GM20000 (cell line): ENCODE data around the gene CCDC15.

ENCODE experiments used
- DNase-seq: peaks from one replicate; pipeline ENCODE4 v3.0.0; 2012; ENCODE audit warnings: low spot score
- CTCF ChIP-seq: IDR thresholded peaks from 2 replicates; pipeline ENCODE4 v1.5.1; 2012; ENCODE audit warnings: mild to moderate bottlenecking, control low read depth; ENCODE audit errors: extremely low read depth, missing control alignments

The CCDC15 gene

GRCh38 chr11:125079151-125079877, 125.3 kb downstream of the CCDC15 start:
- no peak for DNase-seq
- no peak for TF ChIP-seq CTCF

- TF ChIP-seq CTCF: no peak
- no peak for DNase-seq
Measured at GRCh38 chr11:125079878-125080530, 126.0 kb downstream of the CCDC15 start.

- TF ChIP-seq CTCF: no peak
- no peak for DNase-seq
Measured at GRCh38 chr11:125080531-125080911, 126.5 kb downstream of the CCDC15 start.

- TF ChIP-seq CTCF: no peak
- no peak for DNase-seq
Measured at GRCh38 chr11:125081098-125081798, 127.2 kb downstream of the CCDC15 start.

- no peak for TF ChIP-seq CTCF
- DNase-seq: no peak
Measured at GRCh38 chr11:125082040-125082439, 128.0 kb downstream of the CCDC15 start.

GRCh38 chr11:125082611-125083311, 128.8 kb downstream of the CCDC15 start:
- DNase-seq: no peak
- TF ChIP-seq CTCF: no peak
